ENCODE measurements around the gene PPP1R12A.
"Not testable (repeated sequence)": the region's sequence is repeated elsewhere in the genome, so short reads cannot be mapped to it uniquely, and the experiment has no call there.

PPP1R12A gene

GRCh38 chr12:79784366-79785065 is 150.4 kb downstream of the PPP1R12A start:
- H3K4me3 ChIP-seq (ENCODE audit: low read depth, low read length) = not testable (repeated sequence)
- DNase-seq (ENCODE audit: low read depth) = peak; percentile 20

- DNase-seq (ENCODE audit: low read depth) = peak; percentile 9
- no peak overlapping the region for H3K4me3 ChIP-seq (ENCODE audit: low read depth, low read length)
These were observed 152.6 kb downstream of the PPP1R12A start for GRCh38 chr12:79782172-79782900.

GRCh38 chr12:79778802-79779448 is 156.0 kb downstream of the PPP1R12A start:
- H3K4me3 ChIP-seq (ENCODE audit: low read depth, low read length) = no peak overlapping the region
- DNase-seq (ENCODE audit: low read depth) = no peak

GRCh38 chr12:79776111-79776510 is 158.8 kb downstream of the PPP1R12A start:
- DNase-seq (ENCODE audit: low read depth) = peak; percentile 17
- no peak overlapping the region for H3K4me3 ChIP-seq (ENCODE audit: low read depth, low read length)

- no peak overlapping the region for H3K4me3 ChIP-seq (ENCODE audit: low read depth, low read length)
- no peak for DNase-seq (ENCODE audit: low read depth)
These were observed 159.4 kb downstream of the PPP1R12A start for GRCh38 chr12:79775355-79776027.

- no peak overlapping the region for H3K4me3 ChIP-seq (ENCODE audit: low read depth, low read length)
- DNase-seq (ENCODE audit: low read depth) = no peak
These were observed 161.0 kb downstream of the PPP1R12A start for GRCh38 chr12:79773896-79774295.

GRCh38 chr12:79769860-79770485 is 164.9 kb downstream of the PPP1R12A start:
- no peak for DNase-seq (ENCODE audit: low read depth)
- H3K4me3 ChIP-seq (ENCODE audit: low read depth, low read length) = no peak overlapping the region

- no peak overlapping the region for H3K4me3 ChIP-seq (ENCODE audit: low read depth, low read length)
- DNase-seq (ENCODE audit: low read depth) = no peak
These were observed 165.6 kb downstream of the PPP1R12A start for GRCh38 chr12:79769189-79769859.

- H3K4me3 ChIP-seq (ENCODE audit: low read depth, low read length) = no peak overlapping the region
- no peak for DNase-seq (ENCODE audit: low read depth)
These were observed 168.0 kb downstream of the PPP1R12A start for GRCh38 chr12:79766705-79767464.

- no peak for DNase-seq (ENCODE audit: low read depth)
- no peak overlapping the region for H3K4me3 ChIP-seq (ENCODE audit: low read depth, low read length)
These were observed 169.7 kb downstream of the PPP1R12A start for GRCh38 chr12:79765157-79765556.

- H3K4me3 ChIP-seq (ENCODE audit: low read depth, low read length) = no peak overlapping the region
- DNase-seq (ENCODE audit: low read depth) = no peak
These were observed 170.3 kb downstream of the PPP1R12A start for GRCh38 chr12:79764641-79765040.

- no peak for DNase-seq (ENCODE audit: low read depth)
- no peak overlapping the region for H3K4me3 ChIP-seq (ENCODE audit: low read depth, low read length)
These were observed 171.0 kb downstream of the PPP1R12A start for GRCh38 chr12:79763766-79764452.

- no peak for DNase-seq (ENCODE audit: low read depth)
- no peak overlapping the region for H3K4me3 ChIP-seq (ENCODE audit: low read depth, low read length)
These were observed 173.6 kb downstream of the PPP1R12A start for GRCh38 chr12:79761341-79761740.

- DNase-seq (ENCODE audit: low read depth) = no peak
- H3K4me3 ChIP-seq (ENCODE audit: low read depth, low read length) = no peak overlapping the region
These were observed 187.6 kb downstream of the PPP1R12A start for GRCh38 chr12:79747274-79747673.

GRCh38 chr12:79737875-79738718 is 196.8 kb downstream of the PPP1R12A start:
- peak; percentile 21 for DNase-seq (ENCODE audit: low read depth)
- no peak overlapping the region for H3K4me3 ChIP-seq (ENCODE audit: low read depth, low read length)

GRCh38 chr12:79732638-79733037 is 202.3 kb downstream of the PPP1R12A start:
- no peak for DNase-seq (ENCODE audit: low read depth)
- no peak overlapping the region for H3K4me3 ChIP-seq (ENCODE audit: low read depth, low read length)

- DNase-seq (ENCODE audit: low read depth) = peak; percentile 63
- H3K4me3 ChIP-seq (ENCODE audit: low read depth, low read length) = no peak overlapping the region
These were observed 208.9 kb downstream of the PPP1R12A start for GRCh38 chr12:79725987-79726386.
